SK-N-MC (cell line): ENCODE data around the gene RNF126.
A peak's percentile ranks its signal among the peaks of the same experiment; 100 is the strongest.

Source experiments
- DNase-seq: peaks from one replicate; pipeline ENCODE4 v3.0.0-alpha.2; 2011; ENCODE audit warnings: low read depth, low spot score
- H3K27ac ChIP-seq: fragments of 200-600 bp; sonication (generic); 2 replicates; pipeline ENCODE4 v1.5.1; 2016; ENCODE audit warnings: mixed run types
- H3K36me3 ChIP-seq: fragments of 200-600 bp; sonication (generic); 2 replicates; pipeline ENCODE4 v1.6.1; 2017; ENCODE audit warnings: antibody characterized with exemption, low read length, mixed read lengths; ENCODE audit not compliant: insufficient read depth
- H3K4me3 ChIP-seq: fragments of 200-600 bp; sonication (generic); 2 replicates; pipeline ENCODE4 v1.5.1; 2016
- H3K9ac ChIP-seq: fragments of 200-600 bp; sonication (generic); 2 replicates; pipeline ENCODE4 v1.8.0; 2017; ENCODE audit warnings: mixed run types, mixed read lengths; ENCODE audit not compliant: insufficient read length
- H3K9me3 ChIP-seq: fragments of 200-600 bp; sonication (generic); 2 replicates; pipeline ENCODE4 v1.6.1; 2017; ENCODE audit warnings: low read depth, mild to moderate bottlenecking, antibody characterized with exemption, low read length, moderate library complexity, mixed read lengths
- EZH2 ChIP-seq: fragments of 200-600 bp; sonication (generic); IDR thresholded peaks from one replicate; pipeline ENCODE4 v1.6.1; 2017; ENCODE audit warnings: antibody characterized with exemption
- FOXP2 ChIP-seq: optimal IDR thresholded peaks from 2 replicates; pipeline ENCODE3; 2011; ENCODE audit warnings: mild to moderate bottlenecking, moderate library complexity; ENCODE audit not compliant: insufficient read depth; ENCODE audit errors: extremely low read length, control extremely low read depth
- POLR2AphosphoS5 ChIP-seq: IDR thresholded peaks from 2 replicates; pipeline ENCODE4 v1.6.1; 2012; ENCODE audit warnings: mild to moderate bottlenecking, low read depth, low read length, borderline replicate concordance

RNF126 gene

DNA sequence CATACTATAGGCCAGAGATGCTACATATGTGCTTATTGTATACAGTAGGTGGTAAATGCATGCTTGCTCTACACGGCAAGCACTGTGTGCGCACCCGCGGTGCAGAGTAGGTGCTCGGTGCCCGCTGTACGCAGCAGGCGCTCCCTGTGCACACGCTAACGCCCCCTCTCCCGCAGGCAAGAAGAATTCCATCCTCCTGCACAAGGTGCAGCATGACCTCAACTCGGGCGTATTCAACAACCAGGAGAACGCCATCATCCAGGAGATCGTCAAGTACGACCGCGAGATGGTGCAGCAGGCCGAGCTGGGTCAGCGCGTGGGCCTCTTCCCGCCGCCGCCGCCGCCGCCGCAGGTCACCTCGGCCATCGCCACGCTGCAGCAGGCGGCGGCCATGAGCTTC is 47.4 kb downstream of the RNF126 start:
- Histone ChIP-seq H3K9me3 (no peaks in the 10 kb centered on the region), H3K36me3 (peaks cover 26% of the 10 kb centered on the region; the same call in 1 of the 2 replicates), H3K9ac (no peak overlapping the region), H3K4me3 (no peak overlapping the region), H3K27ac (no peak overlapping the region)
- TF ChIP-seq EZH2 = no peak
- TF ChIP-seq FOXP2 = no peak
- no peak for TF ChIP-seq POLR2AphosphoS5
- DNase-seq = no peak

- Histone ChIP-seq H3K9ac (no peak overlapping the region), H3K4me3 (no peak overlapping the region), H3K9me3 (no peaks in the 10 kb centered on the region), H3K27ac (no peak overlapping the region), H3K36me3 (peaks cover 20% of the 10 kb centered on the region; the same call in 1 of the 2 replicates)
- DNase-seq = no peak
- TF ChIP-seq EZH2 = no peak
- TF ChIP-seq POLR2AphosphoS5 = no peak
- TF ChIP-seq FOXP2 = no peak
Measured at GRCh38 chr19:613732-614567, 49.1 kb downstream of the RNF126 start.

DNA sequence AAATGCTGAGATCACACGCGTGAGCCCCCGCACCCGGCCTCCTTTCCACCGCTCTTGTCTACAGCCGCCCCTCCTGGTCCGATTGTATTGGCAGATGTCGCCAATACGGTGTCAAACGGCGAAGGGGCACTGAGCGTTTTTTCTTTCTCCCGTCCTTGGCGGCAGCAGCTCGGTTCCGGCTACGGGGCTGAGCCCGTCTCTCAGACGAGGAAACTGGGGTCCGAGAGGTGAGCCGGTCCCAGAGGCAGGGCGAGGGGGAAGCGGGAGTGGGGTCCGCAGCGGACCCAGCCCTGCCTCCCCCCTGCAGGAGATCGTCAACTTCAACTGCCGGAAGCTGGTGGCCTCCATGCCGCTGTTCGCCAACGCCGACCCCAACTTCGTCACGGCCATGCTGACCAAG is 50.1 kb downstream of the RNF126 start:
- H3K9me3 ChIP-seq = no peaks in the 10 kb centered on the region
- H3K27ac ChIP-seq = no peak overlapping the region
- peaks cover 14% of the 10 kb centered on the region; the same call in 1 of the 2 replicates for H3K36me3 ChIP-seq
- TF ChIP-seq POLR2AphosphoS5 = no peak
- TF ChIP-seq FOXP2 = no peak
- TF ChIP-seq EZH2 = no peak
- no peak overlapping the region for H3K4me3 ChIP-seq
- no peak overlapping the region for H3K9ac ChIP-seq
- DNase-seq = no peak

DNA sequence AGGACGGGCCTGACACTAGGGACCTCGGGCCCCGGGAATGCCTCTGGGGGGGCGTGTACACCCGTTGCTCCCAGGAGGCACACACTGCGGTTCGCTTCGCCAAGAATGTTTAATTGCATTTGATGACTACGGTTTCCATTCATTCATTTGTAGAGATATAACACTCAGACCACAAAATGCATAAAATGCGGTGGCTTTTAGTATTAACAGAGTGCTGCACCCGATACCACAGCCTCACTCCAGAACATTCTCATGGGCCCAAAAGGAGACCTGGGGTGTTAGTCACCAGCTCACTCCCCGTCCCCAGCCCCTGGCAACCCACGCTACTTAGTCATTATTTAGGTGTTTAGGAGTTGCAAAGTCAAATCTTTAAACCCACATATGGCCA is 51.5 kb downstream of the RNF126 start:
- H3K36me3 ChIP-seq = peaks cover 14% of the 10 kb centered on the region; the same call in 1 of the 2 replicates
- DNase-seq = peak; percentile 58
- TF ChIP-seq EZH2 (no peak), POLR2AphosphoS5 (no peak; the same call in 1 of the 2 replicates), FOXP2 (no peak)
- H3K4me3 ChIP-seq = peak overlapping the region; percentile 79
- peak overlapping the region; percentile 4 for H3K9ac ChIP-seq
- no peaks in the 10 kb centered on the region for H3K9me3 ChIP-seq
- H3K27ac ChIP-seq = peak overlapping the region; percentile 95

DNA sequence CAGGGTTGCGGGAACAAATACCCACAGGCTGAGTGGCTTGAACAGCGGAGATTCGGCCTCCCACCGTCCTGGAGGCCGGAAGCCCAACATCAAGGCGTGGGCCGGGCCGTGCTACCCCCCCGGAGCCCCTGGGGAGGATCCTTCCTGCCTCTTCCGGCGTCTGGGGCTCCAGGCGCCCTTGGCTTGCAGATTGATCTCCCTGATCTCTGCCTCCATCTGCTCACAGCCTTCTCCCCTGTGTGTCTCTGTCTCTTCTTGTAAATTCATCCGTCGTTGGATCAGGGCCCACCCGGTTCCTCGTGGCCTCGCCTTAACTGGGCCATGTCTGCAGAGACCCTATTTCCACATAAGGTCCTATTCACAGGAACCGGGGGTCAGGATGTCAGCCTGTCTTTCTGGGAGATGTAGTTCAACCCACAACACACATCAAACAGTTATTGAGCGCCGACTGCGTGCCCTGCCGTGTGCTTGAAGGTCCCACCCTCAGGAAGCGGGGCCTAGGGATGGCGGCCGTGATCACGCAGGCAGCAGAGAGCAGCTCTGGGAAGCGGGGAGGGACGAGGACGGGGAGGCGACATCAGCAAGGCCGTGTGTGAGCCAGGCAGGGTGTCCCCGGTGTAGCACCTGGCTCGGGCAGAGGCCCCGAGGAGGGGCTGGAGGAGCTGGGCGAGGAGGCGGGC is 52.1 kb downstream of the RNF126 start:
- Histone ChIP-seq H3K4me3 (peak overlapping the region; percentile 79), H3K9me3 (no peaks in the 10 kb centered on the region), H3K9ac (peak overlapping the region; percentile 4), H3K36me3 (peaks cover 14% of the 10 kb centered on the region; the same call in 1 of the 2 replicates), H3K27ac (peak overlapping the region; percentile 95)
- TF ChIP-seq FOXP2 (peak; percentile 35), POLR2AphosphoS5 (peak; percentile 33), EZH2 (no peak)
- DNase-seq = peak; percentile 70

GRCh38 chr19:610071-610800 is 52.8 kb downstream of the RNF126 start:
- TF ChIP-seq FOXP2 (no peak), POLR2AphosphoS5 (no peak), EZH2 (no peak)
- H3K36me3 ChIP-seq = peaks cover 14% of the 10 kb centered on the region; the same call in 1 of the 2 replicates
- peak overlapping the region; percentile 4 for H3K9ac ChIP-seq
- peak overlapping the region; percentile 79 for H3K4me3 ChIP-seq
- peak overlapping the region; percentile 95 for H3K27ac ChIP-seq
- H3K9me3 ChIP-seq = no peaks in the 10 kb centered on the region
- DNase-seq = no peak

GRCh38 chr19:609004-609346 is 54.0 kb downstream of the RNF126 start:
- no peak for DNase-seq
- TF ChIP-seq EZH2 (no peak), POLR2AphosphoS5 (no peak), FOXP2 (no peak)
- Histone ChIP-seq H3K36me3 (peaks cover 7% of the 10 kb centered on the region; the same call in 1 of the 2 replicates), H3K9me3 (no peaks in the 10 kb centered on the region), H3K4me3 (no peak overlapping the region), H3K27ac (no peak overlapping the region), H3K9ac (no peak overlapping the region)
